Lower leg skin (tissue), 3 donors: ENCODE data around the gene HNRNPR.

ENCODE experiments used
- POLR2A ChIP-seq, 2 donors: fragments of 450-650 bp; IDR thresholded peaks; one replicate each; pipeline ENCODE4 v1.6.1; 2016 to 2017; ENCODE audit warnings: antibody characterized with exemption in 2 of 2, mild to moderate bottlenecking in 1 of 2, moderate library complexity in 1 of 2
- TF ChIP-seq, protein P1 (sequence below), 3 donors: fragments of 450-650 bp; IDR thresholded peaks; one replicate each; pipeline ENCODE4 v1.5.1; 2016; ENCODE audit warnings: antibody characterized with exemption in 3 of 3, mild to moderate bottlenecking in 3 of 3, moderate library complexity in 2 of 3

DNA sequence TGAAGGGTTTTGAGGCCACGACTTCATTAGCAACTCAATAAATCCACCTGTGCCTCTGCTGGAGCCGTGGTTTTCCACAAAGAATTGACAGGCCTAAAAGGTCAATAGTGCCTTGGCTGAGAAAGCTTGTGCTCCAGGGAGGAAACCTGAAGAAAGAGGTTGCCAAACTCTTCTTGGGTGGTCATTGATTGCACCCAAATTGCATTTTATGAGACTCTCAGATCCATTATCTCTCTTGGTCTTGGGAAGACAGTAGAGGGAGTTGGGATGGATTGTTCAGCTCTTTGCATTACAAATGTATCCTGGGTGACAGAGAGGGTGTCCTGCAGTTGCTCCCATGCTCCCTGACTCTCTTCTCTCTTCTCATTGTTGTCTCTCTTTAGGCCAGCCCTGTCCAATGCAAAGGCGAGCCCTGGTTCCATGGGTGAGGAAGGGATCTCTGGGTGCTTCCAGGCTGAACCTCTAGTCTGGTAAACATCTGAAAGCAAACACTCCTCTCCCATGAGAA lies 80.7 kb downstream of the HNRNPR start:
- TF ChIP-seq, protein P1, sequence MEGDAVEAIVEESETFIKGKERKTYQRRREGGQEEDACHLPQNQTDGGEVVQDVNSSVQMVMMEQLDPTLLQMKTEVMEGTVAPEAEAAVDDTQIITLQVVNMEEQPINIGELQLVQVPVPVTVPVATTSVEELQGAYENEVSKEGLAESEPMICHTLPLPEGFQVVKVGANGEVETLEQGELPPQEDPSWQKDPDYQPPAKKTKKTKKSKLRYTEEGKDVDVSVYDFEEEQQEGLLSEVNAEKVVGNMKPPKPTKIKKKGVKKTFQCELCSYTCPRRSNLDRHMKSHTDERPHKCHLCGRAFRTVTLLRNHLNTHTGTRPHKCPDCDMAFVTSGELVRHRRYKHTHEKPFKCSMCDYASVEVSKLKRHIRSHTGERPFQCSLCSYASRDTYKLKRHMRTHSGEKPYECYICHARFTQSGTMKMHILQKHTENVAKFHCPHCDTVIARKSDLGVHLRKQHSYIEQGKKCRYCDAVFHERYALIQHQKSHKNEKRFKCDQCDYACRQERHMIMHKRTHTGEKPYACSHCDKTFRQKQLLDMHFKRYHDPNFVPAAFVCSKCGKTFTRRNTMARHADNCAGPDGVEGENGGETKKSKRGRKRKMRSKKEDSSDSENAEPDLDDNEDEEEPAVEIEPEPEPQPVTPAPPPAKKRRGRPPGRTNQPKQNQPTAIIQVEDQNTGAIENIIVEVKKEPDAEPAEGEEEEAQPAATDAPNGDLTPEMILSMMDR (IDR thresholded peaks at IDR 0.05) = no peak
- TF ChIP-seq POLR2A (IDR thresholded peaks at IDR 0.05) = no peak
